C4-2B (cell line): ENCODE data around the gene NAT10.

Experiments
- CTCF ChIP-seq: fragments of 450-650 bp; conservative IDR thresholded peaks from 2 replicates; pipeline ENCODE4 v1.5.1; 2017; ENCODE audit warnings: mild to moderate bottlenecking
- ZFX ChIP-seq: fragments of 450-650 bp; IDR thresholded peaks from 2 replicates; pipeline ENCODE4 v1.6.1; 2017

- TF ChIP-seq CTCF: no peak
- no peak for TF ChIP-seq ZFX
These were observed 48.8 kb downstream of the NAT10 start for GRCh38 chr11:34154059-34154875.
